ENCODE measurements around the gene INHBB. TPM values are rescaled to one million over a fixed set of nuclear protein-coding genes. Genes with fewer than 3 reads are reported as not detected.

The INHBB gene
- polyA plus RNA-seq, 4 donors, result 0.09 to 0.11 TPM; not detected in 2

GRCh38 chr2:120393456-120393855 lies 47.5 kb downstream of the INHBB start:
- DNase-seq (ENCODE audit: low read depth in 4 of 4, low spot score in 2 of 4), result no peak

DNA sequence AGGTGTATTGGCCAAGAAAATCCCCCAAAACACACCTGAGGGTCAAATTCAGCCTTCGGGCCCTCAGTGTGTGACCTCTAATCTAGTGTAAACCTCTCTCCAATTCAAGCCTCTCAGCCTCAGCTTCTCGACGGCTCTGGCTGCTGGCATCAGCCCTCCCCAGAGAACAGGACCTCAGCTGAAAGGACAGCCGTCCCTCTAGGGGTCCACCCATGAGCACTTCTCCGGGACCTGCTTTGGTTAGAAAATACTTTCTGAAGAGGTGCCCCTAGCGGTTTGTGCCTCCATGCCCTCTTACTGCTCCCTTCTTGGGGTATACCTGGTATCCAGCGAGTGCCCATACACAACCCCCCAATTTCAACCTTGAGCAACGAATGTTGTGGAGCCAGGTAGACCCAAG lies 48.8 kb downstream of the INHBB start:
- no peak for DNase-seq (ENCODE audit: low read depth in 4 of 4, low spot score in 2 of 4)

- DNase-seq (ENCODE audit: low read depth in 4 of 4, low spot score in 2 of 4), result no peak
Measured at GRCh38 chr2:120395221-120396012, 49.5 kb downstream of the INHBB start.

DNA sequence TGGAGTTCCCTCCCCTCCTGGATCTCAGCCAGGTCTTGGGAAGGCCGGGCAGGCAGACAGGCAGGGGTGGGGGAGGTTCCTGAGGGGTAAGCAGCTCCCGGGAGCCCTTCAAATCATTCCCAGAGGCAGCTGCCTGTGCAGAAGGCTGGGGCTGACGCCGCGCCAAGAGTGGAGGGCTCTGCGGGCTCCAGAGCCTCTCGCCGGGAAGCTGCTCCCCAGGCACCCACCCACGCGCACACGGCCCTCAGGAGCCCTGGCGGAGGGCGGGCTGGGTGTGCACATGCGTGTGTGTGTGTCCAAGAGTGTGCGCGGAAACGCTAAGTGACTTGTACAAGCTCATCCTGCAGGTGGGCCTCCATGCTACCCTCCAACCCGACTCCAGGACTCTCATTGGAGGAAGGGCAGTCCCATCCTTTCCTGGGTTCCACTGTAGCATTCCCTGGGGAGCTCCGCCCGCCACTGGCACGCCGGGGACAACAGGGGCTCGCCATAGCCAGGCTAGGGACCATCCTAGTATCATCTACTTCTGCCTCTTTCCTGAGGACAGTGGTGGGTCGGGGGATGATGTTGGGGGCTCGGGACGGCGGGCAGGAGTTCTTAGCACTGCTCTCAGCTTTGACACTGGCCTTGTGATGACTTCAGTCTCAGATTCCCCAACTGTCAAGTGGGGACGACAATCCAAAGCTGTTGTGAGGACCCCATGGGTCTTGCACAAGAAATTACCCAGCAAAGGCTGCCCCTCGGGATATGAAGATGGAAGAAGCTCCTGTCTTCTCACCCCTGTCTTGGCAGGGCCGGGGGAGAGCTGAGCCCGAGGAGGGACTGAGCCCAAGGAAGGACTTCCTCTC lies 50.3 kb downstream of the INHBB start:
- peak; percentile 27 to 77 (median 46) for DNase-seq (ENCODE audit: low read depth in 4 of 4, low spot score in 2 of 4)

GRCh38 chr2:120396861-120397811 lies 51.2 kb downstream of the INHBB start:
- no peak for DNase-seq (ENCODE audit: low read depth in 4 of 4, low spot score in 2 of 4)

DNA sequence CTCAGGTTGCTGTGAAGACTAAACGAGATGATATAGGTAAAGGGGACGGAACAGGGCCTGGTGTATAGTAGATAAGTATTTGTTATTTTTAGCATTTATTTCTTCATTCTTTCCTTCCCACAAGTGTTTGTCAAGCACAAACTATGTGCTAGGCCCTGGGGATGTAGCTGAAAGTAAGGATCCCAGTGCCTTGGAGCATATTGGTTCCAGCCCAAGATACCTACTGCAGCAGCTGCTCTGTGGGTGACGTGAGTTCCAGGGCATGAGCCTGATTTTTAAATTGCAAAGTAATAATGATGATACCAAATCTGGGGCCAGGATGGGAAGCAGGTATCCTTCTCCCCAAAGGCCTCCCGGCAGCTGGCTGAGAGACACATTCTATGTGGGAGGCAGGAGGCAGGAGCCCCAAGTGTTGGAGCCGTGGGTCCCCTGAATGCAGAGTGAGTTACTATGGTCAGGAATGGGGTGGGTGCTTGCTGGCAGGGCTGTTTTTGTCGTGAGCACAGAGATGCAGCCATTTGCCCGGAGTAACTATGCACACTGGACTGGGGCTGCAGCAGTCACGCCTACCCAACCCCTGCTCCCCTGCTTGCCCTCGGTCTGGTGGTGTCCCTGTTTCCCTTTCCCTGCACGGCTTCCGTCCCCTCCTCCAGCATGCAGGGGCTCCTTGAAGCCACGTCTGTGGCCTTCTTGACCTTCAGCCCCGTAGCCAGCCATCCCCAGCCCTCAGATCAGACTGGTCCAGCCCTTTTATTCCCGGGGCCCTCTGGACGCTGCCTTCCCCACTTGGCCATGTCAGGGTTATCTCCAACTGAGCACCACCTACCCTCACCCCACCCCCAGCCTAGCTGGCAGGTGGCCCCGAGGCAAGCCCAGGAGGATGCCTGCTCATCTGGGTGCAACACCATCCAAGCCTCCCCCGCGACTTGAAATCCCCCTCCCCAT lies 52.4 kb downstream of the INHBB start:
- no peak for DNase-seq (ENCODE audit: low read depth in 4 of 4, low spot score in 2 of 4)

GRCh38 chr2:120398996-120399888 lies 53.3 kb downstream of the INHBB start:
- no peak for DNase-seq (ENCODE audit: low read depth in 4 of 4, low spot score in 2 of 4)

GRCh38 chr2:120399889-120400240 lies 53.9 kb downstream of the INHBB start:
- no peak for DNase-seq (ENCODE audit: low read depth in 4 of 4, low spot score in 2 of 4)

DNA sequence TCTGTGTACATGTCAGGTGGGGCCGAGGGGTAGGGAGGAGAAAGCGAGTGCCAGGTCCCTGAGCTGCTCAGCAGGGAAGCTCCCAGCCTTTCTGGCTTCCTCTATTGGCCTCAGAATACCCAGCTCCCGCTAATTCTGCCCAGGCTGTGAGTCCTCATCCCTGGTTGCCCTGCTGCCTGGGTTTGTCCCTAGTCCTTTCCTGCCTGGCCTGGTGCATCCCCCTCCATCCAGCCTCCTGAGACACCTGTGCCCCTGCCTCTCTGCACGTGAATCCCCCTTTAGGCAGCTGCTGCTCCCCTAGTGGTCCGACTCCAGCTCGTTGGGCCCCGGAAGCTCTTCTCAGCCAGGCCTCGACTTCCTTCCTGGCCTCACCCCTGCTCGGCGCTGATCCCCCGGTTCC lies 54.6 kb downstream of the INHBB start:
- no peak for DNase-seq (ENCODE audit: low read depth in 4 of 4, low spot score in 2 of 4)

Other genes starting within 250 kb of the INHBB start
- gene TMEM185B, start 122.7 kb upstream of the INHBB start, polyA plus RNA-seq (ENCODE audit: insufficient read length in 4 of 4), result 10 to 100 TPM; 21.9 to 27.7 (median 24.5) TPM
- gene RALB, start 93.3 kb upstream of the INHBB start, polyA plus RNA-seq (ENCODE audit: insufficient read length in 4 of 4), result 10 to 100 TPM; 68.9 to 88.0 (median 73.4) TPM